Retinal pigment epithelial cell (primary cell): Measurements from ENCODE around the gene ACTR1A.

ENCODE experiments used
- DNase-seq: peaks from one replicate; pipeline ENCODE4 v3.0.0-alpha.2; 2010; ENCODE audit warnings: low read depth
- H3K4me3 ChIP-seq: 2 replicates; pipeline ENCODE4 v1.5.1; 2011; ENCODE audit warnings: mild to moderate bottlenecking, low read length, control low read depth, moderate library complexity
- TF ChIP-seq, protein P1 (sequence below): conservative IDR thresholded peaks from 2 replicates; pipeline ENCODE4 v1.5.1; 2011; ENCODE audit warnings: low read depth, low read length, control low read depth, inconsistent platforms

Gene ACTR1A

DNA sequence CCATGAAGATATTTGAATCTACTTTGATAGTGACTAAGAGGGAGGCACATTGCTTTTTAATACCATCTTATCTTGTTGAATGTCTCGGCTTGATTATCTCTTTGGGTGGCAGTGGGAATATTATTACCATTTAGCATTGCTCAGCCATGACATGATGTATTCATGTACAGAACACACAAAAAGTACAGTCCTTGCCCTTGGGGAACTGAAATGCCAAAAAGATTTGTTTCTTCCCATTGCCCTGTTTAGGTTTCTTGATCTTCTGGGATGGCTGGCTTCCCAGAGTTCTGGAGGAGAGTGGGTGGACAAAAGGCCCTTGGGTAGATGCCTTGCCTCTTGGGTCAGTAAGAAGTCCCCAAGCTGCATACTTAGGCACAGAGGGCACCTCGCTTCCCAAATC, 25.0 kb upstream of the ACTR1A start:
- no peak for DNase-seq
- TF ChIP-seq, protein P1, sequence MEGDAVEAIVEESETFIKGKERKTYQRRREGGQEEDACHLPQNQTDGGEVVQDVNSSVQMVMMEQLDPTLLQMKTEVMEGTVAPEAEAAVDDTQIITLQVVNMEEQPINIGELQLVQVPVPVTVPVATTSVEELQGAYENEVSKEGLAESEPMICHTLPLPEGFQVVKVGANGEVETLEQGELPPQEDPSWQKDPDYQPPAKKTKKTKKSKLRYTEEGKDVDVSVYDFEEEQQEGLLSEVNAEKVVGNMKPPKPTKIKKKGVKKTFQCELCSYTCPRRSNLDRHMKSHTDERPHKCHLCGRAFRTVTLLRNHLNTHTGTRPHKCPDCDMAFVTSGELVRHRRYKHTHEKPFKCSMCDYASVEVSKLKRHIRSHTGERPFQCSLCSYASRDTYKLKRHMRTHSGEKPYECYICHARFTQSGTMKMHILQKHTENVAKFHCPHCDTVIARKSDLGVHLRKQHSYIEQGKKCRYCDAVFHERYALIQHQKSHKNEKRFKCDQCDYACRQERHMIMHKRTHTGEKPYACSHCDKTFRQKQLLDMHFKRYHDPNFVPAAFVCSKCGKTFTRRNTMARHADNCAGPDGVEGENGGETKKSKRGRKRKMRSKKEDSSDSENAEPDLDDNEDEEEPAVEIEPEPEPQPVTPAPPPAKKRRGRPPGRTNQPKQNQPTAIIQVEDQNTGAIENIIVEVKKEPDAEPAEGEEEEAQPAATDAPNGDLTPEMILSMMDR, result no peak

GRCh38 chr10:102524746-102525145, 22.2 kb upstream of the ACTR1A start:
- DNase-seq, result no peak

More for the DNA sequence above, 25.0 kb upstream of the ACTR1A start:
- no peak overlapping the region for H3K4me3 ChIP-seq

GRCh38 chr10:102523250-102524029, 20.9 kb upstream of the ACTR1A start:
- no peak overlapping the region for H3K4me3 ChIP-seq
- DNase-seq, result no peak
- TF ChIP-seq, protein P1, result no peak

More at GRCh38 chr10:102524746-102525145, 22.2 kb upstream of the ACTR1A start:
- TF ChIP-seq, protein P1, result no peak
- no peak overlapping the region for H3K4me3 ChIP-seq

DNA sequence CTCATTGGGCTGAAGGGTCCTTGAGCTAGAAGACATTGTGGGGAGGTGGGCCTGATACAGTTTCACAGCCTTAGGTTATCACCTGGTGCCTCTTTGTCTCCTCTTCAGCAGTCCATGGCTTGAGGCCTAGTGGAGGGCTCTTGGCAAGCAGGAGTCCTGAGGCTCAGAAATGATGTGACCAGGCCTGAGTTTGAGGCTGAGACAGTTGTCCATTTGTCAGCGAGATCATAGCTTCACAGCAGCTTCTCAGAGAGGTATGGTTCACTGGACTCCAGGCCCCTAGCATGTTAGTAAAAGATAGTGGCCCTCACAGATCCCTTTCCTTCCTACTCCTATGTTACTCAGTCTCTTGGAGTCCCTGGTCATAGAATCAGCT, 20.4 kb upstream of the ACTR1A start:
- DNase-seq, result no peak
- H3K4me3 ChIP-seq, result no peak overlapping the region
- TF ChIP-seq, protein P1, result no peak

GRCh38 chr10:102519246-102519825, 16.8 kb upstream of the ACTR1A start:
- no peak for DNase-seq
- H3K4me3 ChIP-seq, result no peak overlapping the region
- TF ChIP-seq, protein P1, result no peak

- H3K4me3 ChIP-seq, result no peak overlapping the region
- TF ChIP-seq, protein P1, result no peak
- no peak for DNase-seq
Measured at GRCh38 chr10:102517553-102517952, 15.0 kb upstream of the ACTR1A start.

DNA sequence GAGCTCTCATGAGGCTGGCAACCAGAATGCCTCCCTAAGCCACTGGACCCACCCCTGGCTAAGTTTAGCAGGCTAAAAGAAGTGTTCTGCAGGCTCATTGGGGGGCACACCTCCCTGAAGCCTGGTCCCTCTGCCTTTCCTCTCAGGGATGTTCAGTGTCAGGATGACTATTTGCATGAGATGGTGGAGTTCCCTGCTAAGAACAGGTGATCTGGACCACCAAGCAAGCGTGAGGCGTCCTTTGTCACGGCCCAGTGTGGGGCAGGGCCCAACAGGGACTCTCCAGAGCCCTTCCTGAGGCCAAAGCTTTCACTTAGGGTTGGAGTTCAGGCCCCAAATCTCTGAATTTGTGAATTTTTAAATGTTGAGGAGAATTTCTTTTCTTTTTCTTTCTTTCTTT, 13.2 kb upstream of the ACTR1A start:
- TF ChIP-seq, protein P1, result no peak
- no peak overlapping the region for H3K4me3 ChIP-seq
- DNase-seq, result no peak
